ENCODE measurements around the gene EXOC2. TPM values are rescaled to one million over a fixed set of nuclear protein-coding genes. Genes with fewer than 3 reads are reported as not detected.

Gene EXOC2
- total RNA-seq, 3 donors from 2014 or later: 19.7 to 37.3 (median 26.5) TPM

- intact Hi-C loops (cut with DNase I; ENCODE audit: low total_unique reads): no loop called here
- DNase-seq (ENCODE audit: low spot score in 2 of 2): no peak
- TF ChIP-seq POLR2AphosphoS5 (IDR thresholded peaks at IDR 0.05) (no peak), POLR2A (IDR thresholded peaks at IDR 0.05) (no peak), CTCF (IDR thresholded peaks at IDR 0.05) (no peak)
These were observed 162.5 kb downstream of the EXOC2 start for GRCh38 chr6:530425-530824.

GRCh38 chr6:528989-529388 lies 163.9 kb downstream of the EXOC2 start:
- no peak for DNase-seq (ENCODE audit: low spot score in 2 of 2)
- Histone ChIP-seq H3K4me1 (no peaks in the 10 kb centered on the region), H3K27ac (no peak overlapping the region), H3K36me3 (no peaks in the 10 kb centered on the region), H3K4me3 (no peak overlapping the region), H3K9me3 (no peaks in the 10 kb centered on the region), H3K27me3 (no peaks in the 10 kb centered on the region)
- intact Hi-C loops (cut with DNase I; ENCODE audit: low total_unique reads): no loop called here
- TF ChIP-seq POLR2AphosphoS5 (IDR thresholded peaks at IDR 0.05) (no peak), POLR2A (IDR thresholded peaks at IDR 0.05) (no peak), CTCF (IDR thresholded peaks at IDR 0.05) (no peak)

More at GRCh38 chr6:530425-530824, 162.5 kb downstream of the EXOC2 start:
- no peak overlapping the region for H3K4me3 ChIP-seq
- no peaks in the 10 kb centered on the region for H3K36me3 ChIP-seq
- no peaks in the 10 kb centered on the region for H3K9me3 ChIP-seq
- H3K4me1 ChIP-seq: no peaks in the 10 kb centered on the region
- H3K27ac ChIP-seq: no peak overlapping the region
- H3K27me3 ChIP-seq: no peaks in the 10 kb centered on the region

GRCh38 chr6:527989-528673 lies 164.8 kb downstream of the EXOC2 start:
- H3K36me3 ChIP-seq: no peaks in the 10 kb centered on the region
- no peak for DNase-seq (ENCODE audit: low spot score in 2 of 2)
- H3K4me3 ChIP-seq: no peak overlapping the region
- TF ChIP-seq CTCF (IDR thresholded peaks at IDR 0.05) (no peak), POLR2A (IDR thresholded peaks at IDR 0.05) (no peak), POLR2AphosphoS5 (IDR thresholded peaks at IDR 0.05) (no peak)
- intact Hi-C loops (cut with DNase I; ENCODE audit: low total_unique reads): no loop called here
- no peaks in the 10 kb centered on the region for H3K27me3 ChIP-seq
- H3K4me1 ChIP-seq: no peaks in the 10 kb centered on the region
- H3K9me3 ChIP-seq: no peaks in the 10 kb centered on the region
- H3K27ac ChIP-seq: no peak overlapping the region

- intact Hi-C loops (cut with DNase I; ENCODE audit: low total_unique reads): no loop called here
- no peaks in the 10 kb centered on the region for H3K36me3 ChIP-seq
- no peak overlapping the region for H3K27ac ChIP-seq
- H3K27me3 ChIP-seq: no peaks in the 10 kb centered on the region
- H3K4me3 ChIP-seq: no peak overlapping the region
- no peaks in the 10 kb centered on the region for H3K4me1 ChIP-seq
- TF ChIP-seq POLR2AphosphoS5 (IDR thresholded peaks at IDR 0.05) (no peak), CTCF (IDR thresholded peaks at IDR 0.05) (no peak), POLR2A (IDR thresholded peaks at IDR 0.05) (no peak)
- DNase-seq (ENCODE audit: low spot score in 2 of 2): no peak
- H3K9me3 ChIP-seq: no peaks in the 10 kb centered on the region
These were observed 168.1 kb downstream of the EXOC2 start for GRCh38 chr6:524803-525202.

GRCh38 chr6:520820-521219 lies 172.1 kb downstream of the EXOC2 start:
- Histone ChIP-seq H3K4me1 (no peaks in the 10 kb centered on the region), H3K27me3 (no peaks in the 10 kb centered on the region), H3K27ac (no peak overlapping the region), H3K9me3 (no peaks in the 10 kb centered on the region), H3K36me3 (no peaks in the 10 kb centered on the region), H3K4me3 (no peak overlapping the region)
- no peak for TF ChIP-seq POLR2AphosphoS5 (IDR thresholded peaks at IDR 0.05)
- no peak for TF ChIP-seq POLR2A (IDR thresholded peaks at IDR 0.05)
- no peak for TF ChIP-seq CTCF (IDR thresholded peaks at IDR 0.05)
- intact Hi-C loops (cut with DNase I; ENCODE audit: low total_unique reads): no loop called here
- no peak for DNase-seq (ENCODE audit: low spot score in 2 of 2)

All from breast epithelium (tissue), 4 donors.